A549 (cell line): ENCODE measurements around the gene NLRP10. TPM values are rescaled to one million over a fixed set of nuclear protein-coding genes. Genes with fewer than 3 reads are reported as not detected.
A peak's percentile ranks its signal among the peaks of the same experiment; 100 is the strongest.

Source experiments
- ATAC-seq, 2 experiments: fragments of 200-7000 bp in 1 of 2; fragments of >200 bp in 1 of 2; cut with Nextera tagmentation in 1 of 2; cut with Tn5 transposase in 1 of 2; 3 replicates each; pipeline versions ENCODE4 v1.8.0 to v1.9.1; 2018 to 2020; ENCODE audit warnings: mild to moderate bottlenecking in 1 of 2, moderate library complexity in 1 of 2
- CTCF ChIA-PET: fragments of 300-600 bp; sonication (Branson Sonifier 250); formaldehyde crosslinking; extraction: SDS; loops from one replicate; lab custom pipeline; 2021; ENCODE audit warnings: antibody characterized with exemption, inconsistent platforms; lab: Yijun Ruan, JAX
- POLR2A ChIA-PET: fragments of 350-600 bp; formaldehyde crosslinking; extraction: SDS; loops from one replicate; lab custom pipeline; 2021; ENCODE audit warnings: antibody characterized with exemption, inconsistent platforms; lab: Yijun Ruan, JAX
- DNase-seq, 2 experiments: peaks; one replicate each; pipeline versions ENCODE4 v3.0.0 to v3.0.0-alpha.2; 2011 to 2016; ENCODE audit warnings: low read depth in 1 of 2, low spot score in 1 of 2
- FAIRE-seq: peaks from 2 replicates; lab custom pipeline; 2011; peaks lifted over from hg19 to GRCh38; lab: Jason Lieb, UNC
- H3K27ac ChIP-seq, 2 experiments: fragments of >200 bp; sonication (Bioruptor Twin); formaldehyde crosslinking; 3 replicates each; pipeline ENCODE4 v1.5.1; 2016 to 2017
- H3K4me1 ChIP-seq: fragments of >200 bp; sonication (Bioruptor Twin); formaldehyde crosslinking; 3 replicates; pipeline ENCODE4 v1.6.1; 2016
- H3K4me2 ChIP-seq: fragments of >200 bp; sonication (Bioruptor Twin); formaldehyde crosslinking; 3 replicates; pipeline ENCODE4 v1.6.1; 2016
- H3K4me3 ChIP-seq: fragments of >200 bp; sonication (Bioruptor Twin); formaldehyde crosslinking; 3 replicates; pipeline ENCODE4 v1.5.1; 2016
- H3K9me3 ChIP-seq: fragments of >200 bp; sonication (Bioruptor Twin); formaldehyde crosslinking; 3 replicates; pipeline ENCODE4 v1.6.1; 2016
- CBX2 ChIP-seq: fragments of 200-600 bp; sonication (generic); IDR thresholded peaks from 2 replicates; pipeline ENCODE4 v1.6.1; 2016; ENCODE audit warnings: low read depth, mild to moderate bottlenecking, borderline replicate concordance
- CEBPB ChIP-seq, 2 experiments: fragments of >200 bp in 1 of 2; sonication (Bioruptor Twin) in 1 of 2; formaldehyde crosslinking in 1 of 2; IDR thresholded peaks; 2 replicates each; pipeline ENCODE4 v1.6.1; 2012 to 2016
- CTCF ChIP-seq: fragments of >200 bp; sonication (Bioruptor Twin); formaldehyde crosslinking; IDR thresholded peaks from 3 replicates; pipeline ENCODE4 v1.5.1; 2016
- EP300 ChIP-seq, 2 experiments: fragments of >200 bp; sonication (Bioruptor Twin); formaldehyde crosslinking; IDR thresholded peaks; 2 replicates in 1 of 2; 3 replicates in 1 of 2; pipeline ENCODE4 v1.6.1; 2016 to 2017
- ESRRA ChIP-seq: fragments of 150-350 bp; IDR thresholded peaks from 2 replicates; pipeline ENCODE4 v1.6.1; 2014; ENCODE audit warnings: mild to moderate bottlenecking, low read length, borderline replicate concordance
- FOSL2 ChIP-seq, 2 experiments: fragments of 450-650 bp in 1 of 2; fragments of >200 bp in 1 of 2; sonication (Bioruptor Twin) in 1 of 2; formaldehyde crosslinking; IDR thresholded peaks; 2 replicates each; pipeline versions ENCODE4 v1.5.0 to v1.6.1; 2016 to 2020; ENCODE audit warnings: mild to moderate bottlenecking in 1 of 2, moderate library complexity in 1 of 2
- HEYL ChIP-seq: fragments of 250-450 bp; sonication (Bioruptor Pico); IDR thresholded peaks from 2 replicates; pipeline ENCODE4 v1.8.0; 2021; ENCODE audit warnings: mild to moderate bottlenecking, moderate library complexity
- HOXB13 ChIP-seq: fragments of 250-450 bp; sonication (Bioruptor Pico); IDR thresholded peaks from 2 replicates; pipeline ENCODE4 v1.5.0; 2020; ENCODE audit warnings: low read depth, mild to moderate bottlenecking, moderate library complexity
- KDM5A ChIP-seq: fragments of 200-600 bp; sonication (generic); IDR thresholded peaks from 2 replicates; pipeline ENCODE4 v1.6.1; 2016; ENCODE audit warnings: antibody characterized with exemption, mild to moderate bottlenecking
- MYC ChIP-seq: IDR thresholded peaks from 2 replicates; pipeline ENCODE4 v1.6.1; 2012; ENCODE audit warnings: mild to moderate bottlenecking, inconsistent platforms, low read length, improper control_type of control experiment, borderline replicate concordance
- NFE2L2 ChIP-seq: fragments of 150-350 bp; conservative IDR thresholded peaks from 2 replicates; pipeline ENCODE4 v1.6.1; 2014; ENCODE audit warnings: low read length
- POLR2AphosphoS2 ChIP-seq: conservative IDR thresholded peaks from 2 replicates; pipeline ENCODE4 v1.6.1; 2012; ENCODE audit warnings: low read length, improper control_type of control experiment, inconsistent platforms
- RFX5 ChIP-seq: fragments of 450-650 bp; IDR thresholded peaks from 2 replicates; pipeline ENCODE4 v1.7.1; 2014; ENCODE audit warnings: antibody characterized with exemption, mild to moderate bottlenecking, moderate library complexity
- ZC3H11A ChIP-seq: fragments of 450-650 bp; IDR thresholded peaks from 2 replicates; pipeline ENCODE4 v1.6.1; 2014; ENCODE audit warnings: antibody characterized with exemption, mild to moderate bottlenecking
- WGBS: methylation state at CpG from one replicate; pipeline ENCODE4 v1.1.6; 2017; ENCODE audit errors: missing lambda C conversion rate; 5-methylcytosine and 5-hydroxymethylcytosine counted together
- polyA plus RNA-seq, 4 experiments: library from polyadenylated mRNA; depleted of rRNA in 3 of 4; stranded (reverse); fragments of >200 nt; fragmentation: RNase III in 1 of 4; extraction: RNeasy Plus Mini Kit Qiagen cat#74134 plus additional on column Dnase treatment in 1 of 4; gene quantifications; 2 replicates in 3 of 4; 3 replicates in 1 of 4; pipeline ENCODE4 v1.2.3, GENCODE V29; 2011 to 2017
- TF ChIP-seq, protein P1 (sequence below): IDR thresholded peaks from 2 replicates; pipeline ENCODE4 v1.6.1; 2012; ENCODE audit warnings: low read depth, borderline replicate concordance
- TF ChIP-seq, protein P2 (sequence below): IDR thresholded peaks from 2 replicates; pipeline ENCODE4 v1.6.1; 2012
- TF ChIP-seq, protein P3 (sequence below): IDR thresholded peaks from 2 replicates; pipeline ENCODE4 v1.6.1; 2012
- TF ChIP-seq, protein P4 (sequence below): fragments of 200-600 bp; sonication (generic); IDR thresholded peaks from 2 replicates; pipeline ENCODE4 v1.6.1; 2016; ENCODE audit warnings: antibody characterized with exemption, mild to moderate bottlenecking, moderate library complexity

NLRP10 gene
- polyA plus RNA-seq, 2 of the 4 experiments (the other 2 are of a cell fraction): not detected

DNA sequence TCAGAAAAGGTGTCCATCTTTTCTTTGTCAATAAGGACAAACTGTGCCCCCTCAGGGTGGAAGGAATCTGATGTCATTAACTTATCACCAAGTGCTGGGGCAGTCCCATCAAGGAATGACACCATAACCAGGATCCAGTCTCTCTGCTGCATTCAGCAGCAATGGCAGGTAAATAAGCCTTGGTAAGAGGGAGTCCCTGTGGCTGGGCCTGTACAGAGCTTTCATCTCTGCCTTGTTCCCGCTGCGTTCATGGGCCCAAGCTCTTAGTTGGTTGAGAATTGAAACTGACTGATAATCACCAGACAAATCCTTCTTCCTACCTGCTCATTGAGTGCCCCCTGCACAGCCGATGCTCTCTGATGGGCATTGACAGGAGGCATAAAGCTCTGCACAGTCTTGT lies 44.6 kb upstream of the NLRP10 start:
- Histone ChIP-seq H3K4me1 (no peaks in the 10 kb centered on the region), H3K27ac (no peak overlapping the region), H3K4me3 (no peak overlapping the region), H3K9me3 (no peaks in the 10 kb centered on the region), H3K4me2 (no peak overlapping the region)
- CTCF ChIA-PET: interaction anchor here (0.7 to 15.1 kb wide), 6 partner anchors 9 to 100 kb away, joined by 3 to 626 read pairs (median 56); partner anchors contain the start of gene EIF3F
- TF ChIP-seq RFX5: no peak
- no peak for TF ChIP-seq EP300 (IDR thresholded peaks at IDR 0.05)
- no peak for TF ChIP-seq CBX2
- no peak for TF ChIP-seq ZC3H11A
- TF ChIP-seq MYC: no peak
- TF ChIP-seq CEBPB (IDR thresholded peaks at IDR 0.05): no peak
- no peak for TF ChIP-seq CTCF
- TF ChIP-seq, protein P1, sequence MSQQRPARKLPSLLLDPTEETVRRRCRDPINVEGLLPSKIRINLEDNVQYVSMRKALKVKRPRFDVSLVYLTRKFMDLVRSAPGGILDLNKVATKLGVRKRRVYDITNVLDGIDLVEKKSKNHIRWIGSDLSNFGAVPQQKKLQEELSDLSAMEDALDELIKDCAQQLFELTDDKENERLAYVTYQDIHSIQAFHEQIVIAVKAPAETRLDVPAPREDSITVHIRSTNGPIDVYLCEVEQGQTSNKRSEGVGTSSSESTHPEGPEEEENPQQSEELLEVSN: no peak
- TF ChIP-seq KDM5A: no peak
- TF ChIP-seq, protein P2, sequence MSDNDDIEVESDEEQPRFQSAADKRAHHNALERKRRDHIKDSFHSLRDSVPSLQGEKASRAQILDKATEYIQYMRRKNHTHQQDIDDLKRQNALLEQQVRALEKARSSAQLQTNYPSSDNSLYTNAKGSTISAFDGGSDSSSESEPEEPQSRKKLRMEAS: no peak
- TF ChIP-seq NFE2L2: no peak
- TF ChIP-seq FOSL2 (IDR thresholded peaks at IDR 0.05): no peak
- no peak for TF ChIP-seq FOSL2 (CRISPR knock-in tag; IDR thresholded peaks at IDR 0.05)
- TF ChIP-seq, protein P3, sequence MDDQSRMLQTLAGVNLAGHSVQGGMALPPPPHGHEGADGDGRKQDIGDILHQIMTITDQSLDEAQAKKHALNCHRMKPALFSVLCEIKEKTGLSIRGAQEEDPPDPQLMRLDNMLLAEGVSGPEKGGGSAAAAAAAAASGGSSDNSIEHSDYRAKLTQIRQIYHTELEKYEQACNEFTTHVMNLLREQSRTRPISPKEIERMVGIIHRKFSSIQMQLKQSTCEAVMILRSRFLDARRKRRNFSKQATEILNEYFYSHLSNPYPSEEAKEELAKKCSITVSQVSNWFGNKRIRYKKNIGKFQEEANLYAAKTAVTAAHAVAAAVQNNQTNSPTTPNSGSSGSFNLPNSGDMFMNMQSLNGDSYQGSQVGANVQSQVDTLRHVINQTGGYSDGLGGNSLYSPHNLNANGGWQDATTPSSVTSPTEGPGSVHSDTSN: no peak
- FAIRE-seq (no peak), ATAC-seq (no peak), DNase-seq (no peak)
- POLR2A ChIA-PET: no interaction called here
- WGBS: 72% methylated on average over 3 of the region's 3 CpGs

GRCh38 chr11:8008212-8008611 lies 43.0 kb upstream of the NLRP10 start:
- DNase-seq: no peak
- WGBS: 66% methylated on average over 4 of the region's 4 CpGs
- ChIA-PET POLR2A (no interaction called here), CTCF (interaction anchor here (1.1 to 15.1 kb wide), 5 partner anchors 10 to 87 kb away, joined by 3 to 626 read pairs (median 103); partner anchors contain the start of gene EIF3F)
- Histone ChIP-seq H3K9me3 (no peaks in the 10 kb centered on the region), H3K27ac (no peak overlapping the region), H3K4me3 (no peak overlapping the region), H3K4me1 (no peaks in the 10 kb centered on the region), H3K4me2 (no peak overlapping the region)
- ATAC-seq: no peak
- no peak for FAIRE-seq
- TF ChIP-seq HOXB13 (CRISPR knock-in tag) (no peak), MYC (no peak), HEYL (CRISPR knock-in tag) (no peak), ESRRA (no peak), POLR2AphosphoS2 (no peak)
- TF ChIP-seq, protein P2: no peak
- TF ChIP-seq, protein P4, sequence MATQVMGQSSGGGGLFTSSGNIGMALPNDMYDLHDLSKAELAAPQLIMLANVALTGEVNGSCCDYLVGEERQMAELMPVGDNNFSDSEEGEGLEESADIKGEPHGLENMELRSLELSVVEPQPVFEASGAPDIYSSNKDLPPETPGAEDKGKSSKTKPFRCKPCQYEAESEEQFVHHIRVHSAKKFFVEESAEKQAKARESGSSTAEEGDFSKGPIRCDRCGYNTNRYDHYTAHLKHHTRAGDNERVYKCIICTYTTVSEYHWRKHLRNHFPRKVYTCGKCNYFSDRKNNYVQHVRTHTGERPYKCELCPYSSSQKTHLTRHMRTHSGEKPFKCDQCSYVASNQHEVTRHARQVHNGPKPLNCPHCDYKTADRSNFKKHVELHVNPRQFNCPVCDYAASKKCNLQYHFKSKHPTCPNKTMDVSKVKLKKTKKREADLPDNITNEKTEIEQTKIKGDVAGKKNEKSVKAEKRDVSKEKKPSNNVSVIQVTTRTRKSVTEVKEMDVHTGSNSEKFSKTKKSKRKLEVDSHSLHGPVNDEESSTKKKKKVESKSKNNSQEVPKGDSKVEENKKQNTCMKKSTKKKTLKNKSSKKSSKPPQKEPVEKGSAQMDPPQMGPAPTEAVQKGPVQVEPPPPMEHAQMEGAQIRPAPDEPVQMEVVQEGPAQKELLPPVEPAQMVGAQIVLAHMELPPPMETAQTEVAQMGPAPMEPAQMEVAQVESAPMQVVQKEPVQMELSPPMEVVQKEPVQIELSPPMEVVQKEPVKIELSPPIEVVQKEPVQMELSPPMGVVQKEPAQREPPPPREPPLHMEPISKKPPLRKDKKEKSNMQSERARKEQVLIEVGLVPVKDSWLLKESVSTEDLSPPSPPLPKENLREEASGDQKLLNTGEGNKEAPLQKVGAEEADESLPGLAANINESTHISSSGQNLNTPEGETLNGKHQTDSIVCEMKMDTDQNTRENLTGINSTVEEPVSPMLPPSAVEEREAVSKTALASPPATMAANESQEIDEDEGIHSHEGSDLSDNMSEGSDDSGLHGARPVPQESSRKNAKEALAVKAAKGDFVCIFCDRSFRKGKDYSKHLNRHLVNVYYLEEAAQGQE: peak; percentile 74
